GM23248 (cell line): ENCODE results near the gene AACS. TPM values are rescaled to one million over a fixed set of nuclear protein-coding genes. Genes with fewer than 3 reads are reported as not detected.

Source experiments
- DNase-seq: peaks from one replicate; pipeline ENCODE4 v3.0.0-alpha.2; 2015
- H2AFZ ChIP-seq: fragments of 200-600 bp; sonication (generic); 2 replicates; pipeline ENCODE4 v1.6.1; 2016; ENCODE audit warnings: antibody characterized with exemption
- H3F3A ChIP-seq: fragments of 200-600 bp; sonication (generic); 2 replicates; pipeline ENCODE4 v1.6.1; 2016; ENCODE audit warnings: mild to moderate bottlenecking, antibody characterized with exemption, mixed run types; ENCODE audit not compliant: insufficient read depth
- H3K27ac ChIP-seq: fragments of 200-600 bp; sonication (generic); 2 replicates; pipeline ENCODE4 v1.5.1; 2016; ENCODE audit warnings: mild to moderate bottlenecking
- H3K27me3 ChIP-seq: fragments of 200-600 bp; sonication (generic); replicated peaks from 2 replicates; pipeline ENCODE4 v1.6.1; 2016; ENCODE audit warnings: mild to moderate bottlenecking; ENCODE audit not compliant: insufficient read depth
- H3K36me3 ChIP-seq: fragments of 200-600 bp; sonication (generic); 2 replicates; pipeline ENCODE4 v1.6.1; 2016; ENCODE audit warnings: low read depth, mild to moderate bottlenecking
- H3K4me1 ChIP-seq: fragments of 200-600 bp; sonication (generic); 2 replicates; pipeline ENCODE4 v1.6.1; 2016; ENCODE audit warnings: mild to moderate bottlenecking; ENCODE audit not compliant: insufficient read depth
- H3K4me2 ChIP-seq: fragments of 200-600 bp; sonication (generic); one replicate; pipeline ENCODE4 v1.6.1; 2016; ENCODE audit warnings: mild to moderate bottlenecking; ENCODE audit not compliant: unreplicated experiment
- H3K4me3 ChIP-seq: fragments of 200-600 bp; sonication (generic); 2 replicates; pipeline ENCODE4 v1.5.1; 2016; ENCODE audit warnings: mild to moderate bottlenecking
- H3K79me2 ChIP-seq: fragments of 200-600 bp; sonication (generic); 2 replicates; pipeline ENCODE4 v1.6.1; 2016; ENCODE audit warnings: mild to moderate bottlenecking; ENCODE audit not compliant: insufficient read depth
- H3K9ac ChIP-seq: fragments of 200-600 bp; sonication (generic); 2 replicates; pipeline ENCODE4 v1.6.1; 2016; ENCODE audit warnings: mild to moderate bottlenecking
- H3K9me2 ChIP-seq: fragments of 200-600 bp; sonication (generic); 2 replicates; pipeline ENCODE4 v1.6.1; 2016; ENCODE audit warnings: mixed run types, mild to moderate bottlenecking, moderate library complexity; ENCODE audit not compliant: insufficient read depth
- H3K9me3 ChIP-seq: fragments of 200-600 bp; sonication (generic); one replicate; pipeline ENCODE4 v1.6.1; 2017; ENCODE audit warnings: low read depth
- H4K20me1 ChIP-seq: fragments of 200-600 bp; sonication (generic); 2 replicates; pipeline ENCODE4 v1.6.0; 2016; ENCODE audit not compliant: insufficient read depth
- EZH2 ChIP-seq: fragments of 200-600 bp; sonication (generic); IDR thresholded peaks from 2 replicates; pipeline ENCODE4 v1.6.1; 2018; ENCODE audit warnings: antibody characterized with exemption, mild to moderate bottlenecking; ENCODE audit not compliant: insufficient read depth, poor library complexity, severe bottlenecking
- EZH2phosphoT487 ChIP-seq: fragments of 200-600 bp; sonication (generic); IDR thresholded peaks from 2 replicates; pipeline ENCODE4 v1.6.1; 2018; ENCODE audit warnings: antibody characterized with exemption, moderate library complexity, mild to moderate bottlenecking, low read depth; ENCODE audit not compliant: insufficient read depth
- WGBS, 2 experiments: methylation state at CpG; one replicate each; pipeline ENCODE4 v1.1.6; 2015 to 2017; ENCODE audit warnings: low lambda C conversion rate in 2 of 2, low coverage in 1 of 2; ENCODE audit errors: missing lambda C conversion rate in 2 of 2; 5-methylcytosine and 5-hydroxymethylcytosine counted together
- in situ Hi-C: fragments of 300-500 bp; cut with MboI; formaldehyde crosslinking; loops from 2 replicates; pipeline ENCODE4 v1.15.0; 2020
- polyA plus RNA-seq: library from polyadenylated mRNA; unstranded; fragments of >200 nt; fragmentation: Nextera tagmentation; extraction: Ambion mirVana; gene quantifications from 2 replicates; pipeline ENCODE4 v1.2.1, GENCODE V29; 2016
- total RNA-seq: library from RNA; depleted of rRNA; stranded (reverse); fragments of >200 nt; shearing (Covaris generic); gene quantifications from 2 replicates; pipeline ENCODE4 v1.2.3, GENCODE V29; 2014

Gene AACS
- total and polyA plus RNA-seq, 2 experiments from 2014 or later, result 14.7 to 16.9 TPM

DNA sequence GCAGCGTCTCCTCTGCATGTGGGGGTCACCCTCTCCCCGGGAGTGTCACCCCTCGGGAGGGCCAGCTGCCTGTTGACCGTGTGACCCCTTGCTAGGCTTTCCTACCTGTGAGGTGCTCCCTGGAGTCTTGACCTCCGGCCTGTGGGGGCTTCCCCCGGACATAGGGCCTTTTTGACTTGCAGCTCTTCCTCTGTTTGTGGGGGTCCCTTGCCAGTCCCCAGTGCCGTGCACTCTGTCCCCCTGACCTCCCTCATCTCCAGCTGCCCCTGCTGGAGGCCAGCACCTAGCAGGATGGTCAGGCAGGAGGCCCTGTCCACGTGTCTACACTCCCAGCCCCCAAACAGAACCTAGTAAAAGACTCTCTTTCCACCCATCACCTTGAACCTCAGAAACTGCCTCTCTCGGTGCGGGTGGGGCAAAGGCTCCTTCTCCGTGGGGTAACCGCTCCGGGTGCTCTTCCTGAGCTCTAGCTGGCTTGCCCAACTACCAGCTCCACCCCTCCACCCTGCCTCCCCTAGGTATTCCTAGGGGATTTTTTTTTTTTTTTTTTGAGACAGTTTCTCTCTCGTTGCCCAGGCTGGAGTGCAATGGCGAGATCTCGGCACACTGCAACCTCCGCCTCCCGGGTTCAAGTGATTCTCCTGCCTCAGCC is 810 bp downstream of the AACS start:
- Histone ChIP-seq H3K4me3 (peak overlapping the region; percentile 85), H4K20me1 (no peaks in the 10 kb centered on the region), H2AFZ (peak overlapping the region; percentile 89), H3K27me3 (no peaks in the 10 kb centered on the region), H3K9me3 (no peaks in the 10 kb centered on the region), H3K9ac (peak overlapping the region; percentile 83), H3K4me2 (peak overlapping the region; percentile 79), H3K36me3 (no peaks in the 10 kb centered on the region), H3F3A (0 out of 2 replicates have a peak, but pooled peaks cover 4% of the 10 kb centered on the region), H3K9me2 (no peaks in the 10 kb centered on the region), H3K4me1 (peaks cover 17% of the 10 kb centered on the region), H3K79me2 (peaks cover 13% of the 10 kb centered on the region), H3K27ac (no peak overlapping the region)
- 29 to 35% methylated on average over 18 of the region's 18 CpGs for whole genome bisulfite sequencing, 2 experiments
- TF ChIP-seq EZH2phosphoT487, result no peak
- TF ChIP-seq EZH2, result no peak
- in situ Hi-C loops, result no loop called here
- DNase-seq, result peak; percentile 27

DNA sequence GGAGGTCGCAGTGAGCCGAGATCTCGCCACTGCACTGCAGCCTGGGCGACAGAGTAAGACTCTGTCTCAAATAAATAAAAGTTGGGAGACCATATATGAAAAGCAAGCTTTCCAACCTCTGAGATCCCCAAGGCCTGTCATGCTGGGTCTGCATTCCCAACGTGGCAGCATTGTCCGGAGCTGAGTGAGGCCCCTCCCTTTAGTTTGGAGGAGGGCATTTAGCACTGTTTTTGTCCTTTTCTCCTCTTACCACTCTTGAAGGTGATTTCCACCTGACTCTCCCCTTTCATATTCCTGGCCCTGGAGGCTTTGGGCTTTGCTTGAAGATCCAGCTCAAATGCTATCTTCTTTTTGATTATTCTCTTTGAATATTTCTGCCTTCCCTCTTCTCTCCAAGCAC is 3.2 kb downstream of the AACS start:
- TF ChIP-seq EZH2phosphoT487 (no peak), EZH2 (no peak)
- Histone ChIP-seq H4K20me1 (no peaks in the 10 kb centered on the region), H2AFZ (no peak overlapping the region), H3F3A (0 out of 2 replicates have a peak, but pooled peaks cover 4% of the 10 kb centered on the region), H3K4me1 (peaks cover 17% of the 10 kb centered on the region), H3K27ac (no peak overlapping the region), H3K9me2 (no peaks in the 10 kb centered on the region), H3K4me2 (no peak overlapping the region), H3K79me2 (peaks cover 24% of the 10 kb centered on the region), H3K4me3 (no peak overlapping the region), H3K9ac (no peak overlapping the region), H3K9me3 (no peaks in the 10 kb centered on the region), H3K36me3 (no peaks in the 10 kb centered on the region), H3K27me3 (no peaks in the 10 kb centered on the region)
- in situ Hi-C loops, result no loop called here
- 69% methylated on average over 6 of the region's 6 CpGs for WGBS, 2 experiments
- DNase-seq, result no peak

- in situ Hi-C loops, result no loop called here
- H3F3A ChIP-seq, result 0 out of 2 replicates have a peak, but pooled peaks cover 4% of the 10 kb centered on the region
- no peak overlapping the region for H3K9ac ChIP-seq
- no peaks in the 10 kb centered on the region for H3K36me3 ChIP-seq
- peaks cover 34% of the 10 kb centered on the region for H3K79me2 ChIP-seq
- no peak overlapping the region for H3K4me3 ChIP-seq
- no peak overlapping the region for H3K4me2 ChIP-seq
- no peak overlapping the region for H2AFZ ChIP-seq
- H3K9me2 ChIP-seq, result no peaks in the 10 kb centered on the region
- no peaks in the 10 kb centered on the region for H3K9me3 ChIP-seq
- no peaks in the 10 kb centered on the region for H3K27me3 ChIP-seq
- H3K27ac ChIP-seq, result no peak overlapping the region
- H4K20me1 ChIP-seq, result no peaks in the 10 kb centered on the region
- peaks cover 17% of the 10 kb centered on the region for H3K4me1 ChIP-seq
- TF ChIP-seq EZH2 (no peak), EZH2phosphoT487 (no peak)
- WGBS, 2 experiments, result 46 to 52% methylated on average over 8 of the region's 8 CpGs
- no peak for DNase-seq
Observed at GRCh38 chr12:125069616-125070015, 4.4 kb downstream of the AACS start.

DNA sequence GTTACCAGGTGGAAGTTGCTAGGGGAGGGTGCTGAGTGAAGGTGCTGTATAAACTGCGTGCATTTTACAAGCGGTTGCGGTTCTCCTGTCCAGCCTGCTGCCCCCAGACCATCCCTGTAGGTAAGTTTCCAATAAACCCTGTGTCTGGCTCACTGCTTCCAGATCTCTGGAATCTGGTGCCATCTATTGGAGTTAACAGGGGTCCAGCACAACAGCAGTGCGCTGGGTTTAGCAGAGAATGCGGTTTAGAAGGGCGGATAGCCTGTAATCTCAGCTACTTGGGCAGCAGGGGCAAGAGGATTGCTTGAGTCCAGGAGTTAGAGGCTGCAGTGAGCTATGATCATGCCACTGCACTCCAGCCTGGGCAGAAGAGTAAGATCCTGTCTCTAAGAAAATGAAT is 4.9 kb downstream of the AACS start:
- no peak for TF ChIP-seq EZH2
- TF ChIP-seq EZH2phosphoT487, result no peak
- 98 to 99% methylated on average over 6 of the region's 6 CpGs for WGBS, 2 experiments
- Histone ChIP-seq H3K36me3 (no peaks in the 10 kb centered on the region), H3K4me2 (no peak overlapping the region), H3K4me3 (no peak overlapping the region), H2AFZ (no peak overlapping the region), H3K9me3 (no peaks in the 10 kb centered on the region), H3K9ac (no peak overlapping the region), H3K79me2 (peaks cover 34% of the 10 kb centered on the region), H3F3A (0 out of 2 replicates have a peak, but pooled peaks cover 4% of the 10 kb centered on the region), H3K9me2 (no peaks in the 10 kb centered on the region), H3K27me3 (no peaks in the 10 kb centered on the region), H4K20me1 (no peaks in the 10 kb centered on the region), H3K27ac (no peak overlapping the region), H3K4me1 (peaks cover 17% of the 10 kb centered on the region)
- in situ Hi-C loops, result no loop called here
- DNase-seq, result no peak
